Endothelial cell of umbilical vein (primary cell): ENCODE measurements around the gene C21orf58. TPM values are rescaled to one million over a fixed set of nuclear protein-coding genes. Genes with fewer than 3 reads are reported as not detected.

Experiments
- BruUV-seq: library from RNA; stranded (reverse); fragments of 400-500 nt; replicated peaks from 2 replicates; lab custom pipeline; 2021; lab: Mats Ljungman, UMichigan
- CTCF ChIA-PET: fragments of 300-600, 350-600 bp; sonication (Branson Sonifier 250); formaldehyde crosslinking; loops from one replicate; lab custom pipeline; 2021; ENCODE audit warnings: antibody characterized with exemption, inconsistent platforms; lab: Charles Lee
- POLR2A ChIA-PET: fragments of 300-600, 350-600 bp; sonication (Branson Sonifier 250); formaldehyde crosslinking; loops from one replicate; lab custom pipeline; 2021; ENCODE audit warnings: antibody characterized with exemption, inconsistent platforms; lab: Charles Lee
- DNase-seq: peaks from one replicate; pipeline ENCODE4 v3.0.0-alpha.2; 2011; ENCODE audit warnings: low read depth, low spot score
- FAIRE-seq: peaks from 2 replicates; lab custom pipeline; 2011; peaks lifted over from hg19 to GRCh38; lab: Jason Lieb, UNC
- H2AFZ ChIP-seq: 2 replicates; pipeline ENCODE4 v1.6.0; 2012; ENCODE audit warnings: low read depth, low read length, control low read depth, inconsistent platforms
- H3K27ac ChIP-seq: 2 replicates; pipeline ENCODE4 v1.5.1; 2011; ENCODE audit warnings: low read depth, mild to moderate bottlenecking, control low read depth, low read length, moderate library complexity; ENCODE audit not compliant: insufficient read depth
- H3K27me3 ChIP-seq, 2 experiments: 2 replicates each; pipeline versions ENCODE4 v1.6.0 to v1.6.1; 2011; ENCODE audit warnings: low read length in 2 of 2, mixed read lengths in 1 of 2; ENCODE audit not compliant: control insufficient read depth in 2 of 2, insufficient read depth in 2 of 2
- H3K36me3 ChIP-seq, 2 experiments: 2 replicates in 1 of 2; 3 replicates in 1 of 2; pipeline ENCODE4 v1.5.1; 2011; ENCODE audit warnings: low read length in 2 of 2, mild to moderate bottlenecking in 1 of 2, moderate library complexity in 1 of 2; ENCODE audit not compliant: control insufficient read depth in 2 of 2, insufficient read depth in 2 of 2; ENCODE audit errors: extremely low read depth in 1 of 2
- H3K4me1 ChIP-seq: 3 replicates; pipeline ENCODE4 v1.5.1; 2011; ENCODE audit warnings: mild to moderate bottlenecking, low read length; ENCODE audit not compliant: control insufficient read depth, insufficient read depth; ENCODE audit errors: extremely low read depth
- H3K4me2 ChIP-seq: 2 replicates; pipeline ENCODE4 v1.6.1; 2011; ENCODE audit warnings: low read length, control low read depth, mixed read lengths; ENCODE audit not compliant: insufficient read depth
- H3K4me3 ChIP-seq, 3 experiments: fragments of 200-600 bp in 1 of 3; sonication (generic), shearing (Covaris generic) in 1 of 3; replicated peaks in 1 of 3; 2 replicates each; pipeline ENCODE4 v1.5.1; 2011 to 2016; ENCODE audit warnings: control low read depth in 3 of 3, low read length in 3 of 3, mild to moderate bottlenecking in 2 of 3, inconsistent platforms in 1 of 3, low read depth in 1 of 3, moderate library complexity in 1 of 3; ENCODE audit not compliant: insufficient read depth in 1 of 3
- H3K79me2 ChIP-seq: 2 replicates; pipeline ENCODE4 v1.6.0; 2012; ENCODE audit warnings: low read length, inconsistent platforms; ENCODE audit not compliant: control insufficient read depth, insufficient read depth
- H3K9ac ChIP-seq: replicated peaks from 2 replicates; pipeline ENCODE3; 2011; ENCODE audit warnings: low read length, control low read depth; ENCODE audit not compliant: insufficient read depth; ENCODE audit errors: extremely low read depth
- H3K9me1 ChIP-seq: replicated peaks from 3 replicates; pipeline ENCODE4 v1.6.0; 2011; ENCODE audit warnings: mild to moderate bottlenecking, low read length; ENCODE audit not compliant: control insufficient read depth, insufficient read depth; ENCODE audit errors: extremely low read depth
- H3K9me3 ChIP-seq: replicated peaks from 2 replicates; pipeline ENCODE4 v1.5.1; 2012; ENCODE audit warnings: low read length, inconsistent platforms; ENCODE audit not compliant: control insufficient read depth, insufficient read depth
- H4K20me1 ChIP-seq: replicated peaks from 2 replicates; pipeline ENCODE3; 2011; ENCODE audit warnings: mild to moderate bottlenecking, low read length; ENCODE audit not compliant: control insufficient read depth, insufficient read depth; ENCODE audit errors: extremely low read depth
- CTCF ChIP-seq, 2 donors: IDR thresholded peaks; 1 replicate in 1 of 2; 2 replicates in 1 of 2; pipeline ENCODE4 v1.5.1; 2011; ENCODE audit warnings: low read length in 2 of 2, mild to moderate bottlenecking in 2 of 2, moderate library complexity in 2 of 2, control low read depth in 1 of 2, inconsistent platforms in 1 of 2, low read depth in 1 of 2; ENCODE audit not compliant: insufficient read depth in 1 of 2; ENCODE audit errors: extremely low read depth in 1 of 2
- EZH2 ChIP-seq: IDR thresholded peaks from 2 replicates; pipeline ENCODE4 v1.6.1; 2012; ENCODE audit warnings: borderline replicate concordance, low read depth, mild to moderate bottlenecking, moderate library complexity, low read length, inconsistent platforms; ENCODE audit not compliant: severe bottlenecking
- FOS ChIP-seq: IDR thresholded peaks from 2 replicates; pipeline ENCODE4 v1.6.1; 2011; ENCODE audit warnings: mild to moderate bottlenecking, low read length, moderate library complexity, borderline replicate concordance; ENCODE audit not compliant: insufficient read depth
- GATA2 ChIP-seq: IDR thresholded peaks from 2 replicates; pipeline ENCODE4 v1.7.0; 2011; ENCODE audit warnings: low read depth, mild to moderate bottlenecking, moderate library complexity, mixed read lengths, low read length; ENCODE audit not compliant: insufficient read length, insufficient read depth
- JUN ChIP-seq: IDR thresholded peaks from 2 replicates; pipeline ENCODE4 v1.6.1; 2011; ENCODE audit warnings: borderline replicate concordance, low read depth; ENCODE audit not compliant: insufficient read length, insufficient read depth
- MAX ChIP-seq: IDR thresholded peaks from 2 replicates; pipeline ENCODE4 v1.6.1; 2011; ENCODE audit not compliant: insufficient read depth, insufficient read length
- MYC ChIP-seq: IDR thresholded peaks from one replicate; pipeline ENCODE4 v1.6.1; 2011; ENCODE audit warnings: mild to moderate bottlenecking, low read depth, low read length
- POLR2A ChIP-seq: IDR thresholded peaks from 2 replicates; pipeline ENCODE4 v1.6.1; 2012; ENCODE audit warnings: low read depth, mild to moderate bottlenecking, control low read depth, low read length
- POLR2AphosphoS5 ChIP-seq: IDR thresholded peaks from 2 replicates; pipeline ENCODE4 v1.6.1; 2012; ENCODE audit warnings: low read depth, mild to moderate bottlenecking, control low read depth, low read length, moderate library complexity; ENCODE audit not compliant: insufficient read depth
- dilution Hi-C: fragments of 300-500 bp; cut with MboI; formaldehyde crosslinking; loops from one replicate; pipeline ENCODE4 v1.15.0; 2019; ENCODE audit warnings: low sequenced_read_pairs; ENCODE audit not compliant: extremely low pct_ligation_motif_present
- intact Hi-C: fragments of 100-400 bp; cut with micrococcal nuclease; formaldehyde crosslinking; loops from one replicate; pipeline ENCODE4 v1.10.0; 2022
- polyA plus RNA-seq, 4 experiments: library from polyadenylated mRNA; depleted of rRNA in 3 of 4; stranded (reverse) in 3 of 4; unstranded in 1 of 4; fragments of >200 nt; gene quantifications; 2 replicates each; pipeline versions ENCODE4 v1.2.1 to v1.2.3, GENCODE V29; 2011 to 2012; ENCODE audit warnings: missing spikeins in 1 of 4
- total RNA-seq: library from RNA; stranded (reverse); gene quantifications from 2 replicates; pipeline ENCODE4 v1.2.3, GENCODE V29; 2021

C21orf58 gene
- total and polyA plus RNA-seq, 2 donors (not counting 3 experiments of a cell fraction or from before 2014, with no cell fraction given) = 6.0 to 24.3 TPM

DNA sequence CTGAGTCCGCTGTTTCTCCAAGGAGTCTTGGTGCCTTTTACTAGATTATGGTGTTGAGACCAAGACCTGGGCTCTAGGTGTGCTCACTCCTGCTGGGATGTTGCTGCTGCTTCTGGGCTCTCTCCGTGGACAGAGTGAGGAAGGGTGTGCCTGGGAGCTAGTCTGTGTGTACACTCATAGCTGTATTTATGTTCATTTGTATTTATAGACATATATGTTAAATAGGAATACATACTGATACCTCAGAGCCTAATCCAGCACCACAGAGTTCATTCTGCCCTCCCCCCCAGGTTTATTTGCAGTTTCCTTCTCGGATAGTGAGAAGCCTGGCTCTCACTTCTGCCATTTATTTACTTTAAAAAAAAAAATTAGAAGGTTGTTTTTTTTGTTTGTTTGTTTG, 12.9 kb upstream of the C21orf58 start:
- Histone ChIP-seq H2AFZ (no peak overlapping the region), H4K20me1 (no peaks in the 10 kb centered on the region), H3K36me3 (peaks cover 6 to 8% of the 10 kb centered on the region in 2 experiments), H3K4me2 (no peak overlapping the region), H3K4me1 (no peaks in the 10 kb centered on the region), H3K9me1 (no peaks in the 10 kb centered on the region), H3K9me3 (no peaks in the 10 kb centered on the region), H3K27ac (no peak overlapping the region), H3K79me2 (peaks cover 8% of the 10 kb centered on the region), H3K4me3 (no peak overlapping the region), H3K9ac (no peak overlapping the region), H3K27me3 (no peaks in the 10 kb centered on the region)
- ChIA-PET POLR2A (no interaction called here), CTCF (no interaction called here)
- BruUV-seq = no TSS peak
- TF ChIP-seq POLR2AphosphoS5 (no peak), FOS (no peak), GATA2 (no peak), MYC (no peak), EZH2 (no peak)
- intact Hi-C loops (no loop called here), dilution Hi-C loops (no loop called here)
- DNase-seq = no peak
- no peak for FAIRE-seq

DNA sequence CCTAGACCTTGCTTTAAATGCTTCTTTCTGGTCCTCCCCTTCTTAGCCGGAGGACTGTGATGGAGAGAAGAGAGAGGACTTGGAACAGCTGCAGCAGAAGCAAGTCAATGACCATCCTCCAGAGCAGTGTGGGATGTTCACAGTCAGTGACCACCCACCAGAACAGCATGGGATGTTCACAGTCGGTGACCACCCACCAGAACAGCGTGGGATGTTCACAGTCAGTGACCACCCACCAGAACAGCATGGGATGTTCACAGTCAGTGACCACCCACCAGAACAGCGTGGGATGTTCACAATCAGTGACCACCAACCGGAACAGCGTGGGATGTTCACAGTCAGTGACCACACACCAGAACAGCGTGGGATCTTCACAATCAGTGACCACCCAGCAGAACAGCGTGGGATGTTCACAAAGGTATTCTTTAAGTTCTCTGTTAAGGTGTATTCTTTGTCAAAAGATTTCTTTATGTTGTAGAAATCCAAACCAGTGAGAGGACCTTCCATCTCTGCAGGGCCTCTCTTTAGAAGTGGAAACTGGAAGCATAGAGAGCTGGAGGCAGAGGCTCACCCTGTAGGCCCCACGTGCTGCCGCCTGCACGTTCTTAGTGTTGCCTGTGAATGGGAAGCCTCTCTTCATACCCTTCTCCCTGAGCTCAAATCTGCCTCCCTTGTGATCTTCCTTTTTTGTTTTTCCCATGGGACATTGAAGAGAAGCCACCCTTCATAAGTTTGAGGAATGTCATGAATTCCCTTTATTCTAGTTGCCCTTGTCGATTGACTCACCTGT, 10.9 kb upstream of the C21orf58 start:
- H3K36me3 ChIP-seq = peaks cover 12% of the 10 kb centered on the region in 2 experiments
- H3K4me1 ChIP-seq = no peaks in the 10 kb centered on the region
- no peak for TF ChIP-seq EZH2
- TF ChIP-seq POLR2A = no peak
- no peak for TF ChIP-seq POLR2AphosphoS5
- TF ChIP-seq MYC = no peak
- TF ChIP-seq CTCF (IDR thresholded peaks at IDR 0.05; ENCODE audit: extremely low read depth in 1 of 2, insufficient read depth in 1 of 2, low read depth in 1 of 2, low read length in 2 of 2) = no peak
- TF ChIP-seq MAX = no peak
- no peak for TF ChIP-seq FOS
- no peak for TF ChIP-seq GATA2
- no peak for TF ChIP-seq JUN
- H2AFZ ChIP-seq = no peak overlapping the region
- H3K27ac ChIP-seq = no peak overlapping the region
- ChIA-PET POLR2A (no interaction called here), CTCF (interaction anchor here (1.2 to 1.4 kb wide), 2 partner anchors 9 to 17 kb away, joined by 3 to 4 read pairs; a partner anchor contains a TSS)
- dilution Hi-C loops (no loop called here), intact Hi-C loops (no loop called here)
- no peak overlapping the region for H3K4me2 ChIP-seq
- BruUV-seq = no TSS peak
- no peaks in the 10 kb centered on the region for H4K20me1 ChIP-seq
- DNase-seq = no peak
- no peaks in the 10 kb centered on the region for H3K9me1 ChIP-seq
- FAIRE-seq = no peak
- H3K9me3 ChIP-seq = no peaks in the 10 kb centered on the region
- H3K4me3 ChIP-seq = no peak overlapping the region
- H3K79me2 ChIP-seq = peaks cover 10% of the 10 kb centered on the region
- no peak overlapping the region for H3K9ac ChIP-seq
- no peaks in the 10 kb centered on the region for H3K27me3 ChIP-seq
